Stimulated activated naive B cell treated with anti-CD40 and anti-IgM and Interleukin-4, amounts not matched to agents 10 μg/mL and 1 μg/mL and 100 μg/mL, for 72 hours (primary cell): ENCODE measurements around the gene PLCL1.
"Not testable (repeated sequence)": the region's sequence is repeated elsewhere in the genome, so short reads cannot be mapped to it uniquely, and the experiment has no call there.

ENCODE experiments used
- ATAC-seq, 2 donors: fragments of 150-1000 bp; cut with Tn5 transposase; replicated peaks; 2 replicates each; pipeline ENCODE4 v1.10.0; 2021; ENCODE audit warnings: moderate library complexity in 1 of 2
- DNase-seq: peaks from one replicate; pipeline ENCODE4 v3.0.0; 2021
- H3K27ac Mint-ChIP-seq: one replicate; pipeline ENCODE4 v1.8.0; 2022; ENCODE audit warnings: mild to moderate bottlenecking, mixed read lengths
- H3K27me3 Mint-ChIP-seq, 2 donors: one replicate each; pipeline ENCODE4 v1.8.0; 2022; ENCODE audit warnings: mixed read lengths in 2 of 2
- H3K36me3 Mint-ChIP-seq, 2 donors: one replicate each; pipeline ENCODE4 v1.8.0; 2022; ENCODE audit warnings: mixed read lengths in 2 of 2, mild to moderate bottlenecking in 1 of 2
- H3K4me1 Mint-ChIP-seq, 2 donors: one replicate each; pipeline ENCODE4 v1.8.0; 2022; ENCODE audit warnings: mixed read lengths in 2 of 2, mild to moderate bottlenecking in 1 of 2
- H3K4me3 Mint-ChIP-seq, 2 donors: one replicate each; pipeline ENCODE4 v1.8.0; 2022; ENCODE audit warnings: mild to moderate bottlenecking in 2 of 2, mixed read lengths in 2 of 2, moderate library complexity in 1 of 2
- H3K9me3 Mint-ChIP-seq, 2 donors: one replicate each; pipeline ENCODE4 v1.8.0; 2022; ENCODE audit warnings: mixed read lengths in 2 of 2, mild to moderate bottlenecking in 1 of 2

The PLCL1 gene

GRCh38 chr2:198186257-198186656 is 381.9 kb downstream of the PLCL1 start:
- H3K27ac Mint-ChIP-seq = no peak overlapping the region
- H3K27me3 Mint-ChIP-seq = no peaks in the 10 kb centered on the region
- H3K36me3 Mint-ChIP-seq = no peaks in the 10 kb centered on the region
- ATAC-seq (no peak), DNase-seq (no peak)
- H3K4me3 Mint-ChIP-seq = no peak overlapping the region
- H3K4me1 Mint-ChIP-seq = no peaks in the 10 kb centered on the region
- H3K9me3 Mint-ChIP-seq = peaks cover 6% of the 10 kb centered on the region in 2 donors

GRCh38 chr2:198187841-198188240 is 383.4 kb downstream of the PLCL1 start:
- Mint-ChIP-seq H3K4me3 (no peak overlapping the region), H3K27ac (no peak overlapping the region), H3K27me3 (no peaks in the 10 kb centered on the region), H3K4me1 (no peaks in the 10 kb centered on the region), H3K9me3 (peaks cover 6% of the 10 kb centered on the region in 2 donors), H3K36me3 (no peaks in the 10 kb centered on the region)
- ATAC-seq (no peak), DNase-seq (no peak)

GRCh38 chr2:198188982-198189381 is 384.6 kb downstream of the PLCL1 start:
- H3K9me3 Mint-ChIP-seq = peaks cover 5 to 7% of the 10 kb centered on the region in 2 donors
- ATAC-seq (no peak), DNase-seq (no peak)
- H3K27me3 Mint-ChIP-seq = no peaks in the 10 kb centered on the region
- H3K4me1 Mint-ChIP-seq = no peaks in the 10 kb centered on the region
- no peak overlapping the region for H3K4me3 Mint-ChIP-seq
- H3K27ac Mint-ChIP-seq = no peak overlapping the region
- H3K36me3 Mint-ChIP-seq = no peaks in the 10 kb centered on the region

- no peak overlapping the region for H3K27ac Mint-ChIP-seq
- no peak for ATAC-seq
- peaks cover 5 to 12% of the 10 kb centered on the region in 2 donors for H3K9me3 Mint-ChIP-seq
- no peak for DNase-seq
- no peaks in the 10 kb centered on the region for H3K27me3 Mint-ChIP-seq
- H3K4me3 Mint-ChIP-seq = no peak overlapping the region
- H3K36me3 Mint-ChIP-seq = no peaks in the 10 kb centered on the region
- H3K4me1 Mint-ChIP-seq = no peaks in the 10 kb centered on the region
These were observed 387.3 kb downstream of the PLCL1 start for GRCh38 chr2:198191651-198192050.

- H3K27me3 Mint-ChIP-seq, H3K4me3 Mint-ChIP-seq, DNase-seq, H3K27ac Mint-ChIP-seq, H3K4me1 Mint-ChIP-seq, ATAC-seq, H3K9me3 Mint-ChIP-seq, H3K36me3 Mint-ChIP-seq: not testable (repeated sequence)
These were observed 392.2 kb downstream of the PLCL1 start for GRCh38 chr2:198196556-198196955.
